K562 (cell line): ENCODE results near the gene AGFG2. TPM values are rescaled to one million over a fixed set of nuclear protein-coding genes. Genes with fewer than 3 reads are reported as not detected.

ENCODE experiments used
- JUND ChIP-seq, 2 experiments: IDR thresholded peaks; 2 replicates in 1 of 2; 3 replicates in 1 of 2; pipeline ENCODE4 v1.6.1; 2011; ENCODE audit warnings: borderline replicate concordance in 2 of 2, low read depth in 2 of 2, low read length in 2 of 2, improper control_type of control experiment in 1 of 2, missing biosample characterization in 1 of 2, missing genetic modification characterization in 1 of 2, missing genetic modification reagents in 1 of 2
- KDM5B ChIP-seq: fragments of 200-600 bp; sonication (generic); IDR thresholded peaks from 2 replicates; pipeline ENCODE4 v1.6.1; 2012; ENCODE audit warnings: low read depth, mild to moderate bottlenecking, moderate library complexity, low read length, control low read depth, inconsistent platforms; ENCODE audit not compliant: insufficient replicate concordance
- NR2C2 ChIP-seq, 2 experiments: fragments of 200-800 bp in 1 of 2; sonication (Bioruptor generic) in 1 of 2; sonication (generic) in 1 of 2; formaldehyde crosslinking in 1 of 2; IDR thresholded peaks; 2 replicates each; pipeline versions ENCODE4 v1.6.1 to v1.8.0; 2016 to 2022; ENCODE audit warnings: mild to moderate bottlenecking in 1 of 2, missing compliant biosample characterization in 1 of 2, missing genetic modification characterization in 1 of 2, missing genetic modification reagents in 1 of 2
- SAFB ChIP-seq: fragments of 200-400 bp; formaldehyde crosslinking; IDR thresholded peaks from 2 replicates; pipeline ENCODE4 v1.6.1; 2017; ENCODE audit warnings: low read depth, low read length, borderline replicate concordance
- SNRNP70 ChIP-seq: fragments of 200-400 bp; formaldehyde crosslinking; optimal IDR thresholded peaks from 2 replicates; pipeline ENCODE3; 2017; ENCODE audit warnings: low read depth, low read length
- SOX6 ChIP-seq: fragments of 450-650 bp; IDR thresholded peaks from 2 replicates; pipeline ENCODE4 v1.6.1; 2014; ENCODE audit warnings: mild to moderate bottlenecking
- ZFP36 ChIP-seq: fragments of 150-350 bp; IDR thresholded peaks from 2 replicates; pipeline ENCODE4 v1.6.1; 2018; ENCODE audit warnings: low read length, low read depth; ENCODE audit not compliant: partially characterized antibody
- ZNF592 ChIP-seq: fragments of 450-650 bp; IDR thresholded peaks from 2 replicates; pipeline ENCODE4 v1.6.1; 2017; ENCODE audit warnings: antibody characterized with exemption, mild to moderate bottlenecking
- ZNF76 ChIP-seq: fragments of 250-450 bp; sonication (Bioruptor Pico); IDR thresholded peaks from 2 replicates; pipeline ENCODE4 v1.4.0; 2020; ENCODE audit warnings: mild to moderate bottlenecking, moderate library complexity, borderline replicate concordance
- polyA plus RNA-seq, 8 experiments: library from polyadenylated mRNA; depleted of rRNA in 4 of 8; stranded (reverse) in 5 of 8; unstranded in 3 of 8; fragments of >200 nt; fragmentation: Nextera tagmentation in 2 of 8; fragmentation: Illumina TruSeq in 1 of 8; extraction: Ambion mirVana in 2 of 8; extraction: Trizol in 1 of 8; gene quantifications; 2 replicates each; pipeline versions ENCODE4 v1.2.1 to v1.2.3, GENCODE V29; 2011 to 2014; ENCODE audit warnings: inconsistent platforms in 1 of 8, missing spikeins in 1 of 8
- total RNA-seq, 7 experiments: library from RNA; depleted of rRNA in 6 of 7; stranded (reverse); fragments of >200 nt in 6 of 7; fragmentation: Illumina TruSeq in 2 of 7; extraction: Trizol in 2 of 7; gene quantifications; 2 replicates each; pipeline versions ENCODE4 v1.2.1 to v1.2.3, GENCODE V29; 2011 to 2021; ENCODE audit warnings: low replicate concordance in 1 of 7
- TF ChIP-seq, protein P1 (sequence below): fragments of 450-650 bp; conservative IDR thresholded peaks from 2 replicates; pipeline ENCODE4 v1.6.1; 2016; ENCODE audit warnings: missing genetic modification characterization, low read depth, mild to moderate bottlenecking, missing compliant biosample characterization, moderate library complexity
- TF ChIP-seq, protein P2 (sequence below), 2 experiments: fragments of 450-650 bp; conservative IDR thresholded peaks; 2 replicates each; pipeline ENCODE4 v1.6.1; 2017; ENCODE audit warnings: mild to moderate bottlenecking in 2 of 2, moderate library complexity in 2 of 2

Gene AGFG2
- total and polyA plus RNA-seq, 9 of the 15 experiments (the other 6 are each of a cell fraction or from before 2014, with no cell fraction given), result 0.31 to 23.1 (median 6.5) TPM

GRCh38 chr7:100545360-100546128 is 6.5 kb downstream of the AGFG2 start (continued):
- TF ChIP-seq NR2C2 (CRISPR knock-in tag; IDR thresholded peaks at IDR 0.05) (no peak), NR2C2 (tag; IDR thresholded peaks at IDR 0.05) (0 out of 2 replicates have a peak, but pooled peaks have one; percentile 24), ZNF76 (CRISPR knock-in tag) (no peak), JUND (IDR thresholded peaks at IDR 0.05; ENCODE audit: borderline replicate concordance, low read depth, low read length) (peak; percentile 82), JUND (tag; IDR thresholded peaks at IDR 0.05; ENCODE audit: borderline replicate concordance, low read depth, low read length) (peak; percentile 79; the same call in 1 of the 3 replicates), SAFB (no peak), KDM5B (no peak), SOX6 (0 out of 2 replicates have a peak, but pooled peaks have one; percentile 35), ZFP36 (no peak), ZNF592 (peak; percentile 54), SNRNP70 (no peak)
- TF ChIP-seq, protein P1, sequence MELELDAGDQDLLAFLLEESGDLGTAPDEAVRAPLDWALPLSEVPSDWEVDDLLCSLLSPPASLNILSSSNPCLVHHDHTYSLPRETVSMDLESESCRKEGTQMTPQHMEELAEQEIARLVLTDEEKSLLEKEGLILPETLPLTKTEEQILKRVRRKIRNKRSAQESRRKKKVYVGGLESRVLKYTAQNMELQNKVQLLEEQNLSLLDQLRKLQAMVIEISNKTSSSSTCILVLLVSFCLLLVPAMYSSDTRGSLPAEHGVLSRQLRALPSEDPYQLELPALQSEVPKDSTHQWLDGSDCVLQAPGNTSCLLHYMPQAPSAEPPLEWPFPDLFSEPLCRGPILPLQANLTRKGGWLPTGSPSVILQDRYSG, result no peak
- TF ChIP-seq, protein P2, sequence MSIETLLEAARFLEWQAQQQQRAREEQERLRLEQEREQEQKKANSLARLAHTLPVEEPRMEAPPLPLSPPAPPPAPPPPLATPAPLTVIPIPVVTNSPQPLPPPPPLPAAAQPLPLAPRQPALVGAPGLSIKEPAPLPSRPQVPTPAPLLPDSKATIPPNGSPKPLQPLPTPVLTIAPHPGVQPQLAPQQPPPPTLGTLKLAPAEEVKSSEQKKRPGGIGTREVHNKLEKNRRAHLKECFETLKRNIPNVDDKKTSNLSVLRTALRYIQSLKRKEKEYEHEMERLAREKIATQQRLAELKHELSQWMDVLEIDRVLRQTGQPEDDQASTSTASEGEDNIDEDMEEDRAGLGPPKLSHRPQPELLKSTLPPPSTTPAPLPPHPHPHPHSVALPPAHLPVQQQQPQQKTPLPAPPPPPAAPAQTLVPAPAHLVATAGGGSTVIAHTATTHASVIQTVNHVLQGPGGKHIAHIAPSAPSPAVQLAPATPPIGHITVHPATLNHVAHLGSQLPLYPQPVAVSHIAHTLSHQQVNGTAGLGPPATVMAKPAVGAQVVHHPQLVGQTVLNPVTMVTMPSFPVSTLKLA (conservative IDR thresholded peaks at IDR 0.05), result peak in 1 of 2 experiments; percentile 45; a peak in 1 of 4 replicates
- TF ChIP-seq, all 486 proteins: peak for 40
